Measurements from ENCODE around the gene SKOR1.

SKOR1 gene

DNA sequence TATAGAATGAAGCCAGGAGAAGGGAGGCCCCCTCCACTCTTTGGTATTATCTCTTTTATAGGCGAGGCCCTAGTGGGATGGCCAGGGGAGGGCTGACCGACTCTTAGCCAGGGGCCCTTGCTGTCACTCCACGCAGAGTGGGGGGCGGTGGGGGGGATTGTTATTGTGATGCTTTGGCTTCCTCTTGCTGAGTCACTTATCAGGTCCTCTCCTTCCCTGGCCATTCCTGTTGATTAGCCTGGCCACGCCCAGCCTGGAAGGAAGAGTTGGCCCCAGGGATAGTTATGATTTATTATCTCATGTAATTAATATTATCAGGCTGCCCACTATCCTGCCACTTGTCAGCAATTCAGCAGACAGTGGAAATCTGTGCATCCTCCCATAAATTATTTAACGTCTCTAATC, 25.5 kb upstream of the SKOR1 start:
- TF ChIP-seq, protein P1, sequence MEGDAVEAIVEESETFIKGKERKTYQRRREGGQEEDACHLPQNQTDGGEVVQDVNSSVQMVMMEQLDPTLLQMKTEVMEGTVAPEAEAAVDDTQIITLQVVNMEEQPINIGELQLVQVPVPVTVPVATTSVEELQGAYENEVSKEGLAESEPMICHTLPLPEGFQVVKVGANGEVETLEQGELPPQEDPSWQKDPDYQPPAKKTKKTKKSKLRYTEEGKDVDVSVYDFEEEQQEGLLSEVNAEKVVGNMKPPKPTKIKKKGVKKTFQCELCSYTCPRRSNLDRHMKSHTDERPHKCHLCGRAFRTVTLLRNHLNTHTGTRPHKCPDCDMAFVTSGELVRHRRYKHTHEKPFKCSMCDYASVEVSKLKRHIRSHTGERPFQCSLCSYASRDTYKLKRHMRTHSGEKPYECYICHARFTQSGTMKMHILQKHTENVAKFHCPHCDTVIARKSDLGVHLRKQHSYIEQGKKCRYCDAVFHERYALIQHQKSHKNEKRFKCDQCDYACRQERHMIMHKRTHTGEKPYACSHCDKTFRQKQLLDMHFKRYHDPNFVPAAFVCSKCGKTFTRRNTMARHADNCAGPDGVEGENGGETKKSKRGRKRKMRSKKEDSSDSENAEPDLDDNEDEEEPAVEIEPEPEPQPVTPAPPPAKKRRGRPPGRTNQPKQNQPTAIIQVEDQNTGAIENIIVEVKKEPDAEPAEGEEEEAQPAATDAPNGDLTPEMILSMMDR (IDR thresholded peaks at IDR 0.05; ENCODE audit: low read depth, low read length): no peak
- no peak for DNase-seq (ENCODE audit: extremely low read depth, low read depth)

DNA sequence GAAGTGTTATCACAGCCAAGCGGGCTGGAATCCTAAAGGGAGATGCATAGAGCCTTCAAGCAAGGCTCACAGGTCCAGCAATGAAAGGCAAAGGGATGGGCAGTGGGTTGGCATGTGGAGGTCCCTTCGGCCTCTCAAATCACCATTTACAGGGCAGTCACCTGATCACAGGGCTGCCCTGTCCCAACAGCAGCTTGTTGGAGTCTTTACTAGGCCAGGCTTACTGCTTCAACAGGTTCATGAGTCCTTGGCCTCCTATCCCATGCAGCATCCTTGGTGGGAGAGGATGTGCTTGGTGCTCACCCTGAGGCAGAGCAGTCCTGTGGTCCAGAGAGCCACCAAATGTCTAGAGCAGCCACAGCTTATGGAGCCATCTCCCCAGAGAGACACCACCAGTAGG, 24.2 kb upstream of the SKOR1 start:
- TF ChIP-seq, protein P1 (IDR thresholded peaks at IDR 0.05; ENCODE audit: low read depth, low read length): no peak
- no peak for DNase-seq (ENCODE audit: extremely low read depth, low read depth)

DNA sequence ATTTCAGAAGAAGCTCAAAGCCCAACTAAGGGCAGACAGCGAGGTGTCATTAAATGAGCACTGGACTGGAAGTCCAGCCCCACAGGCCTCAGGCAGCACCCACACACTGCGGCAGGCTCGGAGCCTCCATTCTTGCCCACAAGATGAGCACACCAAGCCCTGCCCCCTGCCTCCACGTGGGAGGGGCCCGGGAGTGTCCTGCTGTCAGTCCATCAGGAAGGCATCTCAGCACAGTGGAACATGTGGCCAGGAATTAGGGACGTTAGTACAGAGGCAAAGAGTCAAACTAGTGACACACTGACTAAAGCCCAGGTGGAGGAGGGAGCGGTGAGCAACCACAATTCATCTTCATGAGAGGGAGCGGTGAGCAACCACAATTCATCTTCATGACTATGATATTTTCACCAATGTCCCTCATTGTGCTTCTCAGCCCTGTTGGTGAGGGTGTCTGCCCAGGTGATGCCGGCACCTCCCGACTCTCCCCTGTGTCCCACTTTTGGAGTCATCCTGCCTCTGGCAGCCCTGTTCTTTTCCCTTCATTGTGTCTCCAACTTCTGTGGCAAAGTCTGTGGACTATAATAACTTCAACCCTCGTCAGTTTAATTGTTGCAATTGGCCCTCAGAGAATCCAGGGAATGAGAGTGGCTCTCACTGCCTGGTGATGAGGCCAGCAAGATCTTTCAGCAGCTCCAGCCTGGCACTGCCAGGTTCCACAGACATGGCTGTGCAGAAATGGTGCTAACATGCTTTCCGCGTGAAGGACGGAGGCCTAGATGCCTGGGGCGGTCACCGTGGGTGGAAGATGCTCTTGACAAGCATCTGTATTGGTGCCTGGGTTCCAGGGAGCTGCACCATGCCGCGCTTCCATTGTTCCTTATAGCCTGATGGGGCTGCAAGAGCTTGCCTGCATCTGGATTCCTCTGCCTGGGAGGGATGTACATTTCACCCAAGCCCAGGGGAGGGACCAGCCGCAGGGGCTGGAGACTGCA, 23.1 kb upstream of the SKOR1 start:
- TF ChIP-seq, protein P1 (IDR thresholded peaks at IDR 0.05; ENCODE audit: low read depth, low read length): no peak
- DNase-seq (ENCODE audit: extremely low read depth, low read depth): no peak

DNA sequence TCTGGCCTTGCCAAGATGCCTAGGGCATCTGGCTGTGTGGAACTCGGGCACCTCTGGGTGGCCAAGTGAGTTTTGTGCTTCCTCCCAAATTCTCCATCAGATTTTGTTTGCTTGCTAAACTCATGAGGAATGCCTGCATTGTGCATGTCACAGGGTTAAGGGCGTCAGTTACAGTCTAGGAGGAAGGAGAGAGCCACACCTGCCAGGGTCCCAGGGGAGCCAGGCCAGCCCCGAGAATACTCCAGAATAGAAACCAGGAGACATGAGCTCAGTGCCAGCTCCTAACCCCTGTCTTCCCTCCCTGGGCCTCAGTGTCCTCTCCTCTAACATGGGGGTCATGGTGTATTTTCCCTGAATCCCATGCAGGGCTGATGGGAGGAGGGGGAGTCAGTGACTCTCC, 22.0 kb upstream of the SKOR1 start:
- TF ChIP-seq, protein P1 (IDR thresholded peaks at IDR 0.05; ENCODE audit: low read depth, low read length): no peak
- no peak for DNase-seq (ENCODE audit: extremely low read depth, low read depth)

DNA sequence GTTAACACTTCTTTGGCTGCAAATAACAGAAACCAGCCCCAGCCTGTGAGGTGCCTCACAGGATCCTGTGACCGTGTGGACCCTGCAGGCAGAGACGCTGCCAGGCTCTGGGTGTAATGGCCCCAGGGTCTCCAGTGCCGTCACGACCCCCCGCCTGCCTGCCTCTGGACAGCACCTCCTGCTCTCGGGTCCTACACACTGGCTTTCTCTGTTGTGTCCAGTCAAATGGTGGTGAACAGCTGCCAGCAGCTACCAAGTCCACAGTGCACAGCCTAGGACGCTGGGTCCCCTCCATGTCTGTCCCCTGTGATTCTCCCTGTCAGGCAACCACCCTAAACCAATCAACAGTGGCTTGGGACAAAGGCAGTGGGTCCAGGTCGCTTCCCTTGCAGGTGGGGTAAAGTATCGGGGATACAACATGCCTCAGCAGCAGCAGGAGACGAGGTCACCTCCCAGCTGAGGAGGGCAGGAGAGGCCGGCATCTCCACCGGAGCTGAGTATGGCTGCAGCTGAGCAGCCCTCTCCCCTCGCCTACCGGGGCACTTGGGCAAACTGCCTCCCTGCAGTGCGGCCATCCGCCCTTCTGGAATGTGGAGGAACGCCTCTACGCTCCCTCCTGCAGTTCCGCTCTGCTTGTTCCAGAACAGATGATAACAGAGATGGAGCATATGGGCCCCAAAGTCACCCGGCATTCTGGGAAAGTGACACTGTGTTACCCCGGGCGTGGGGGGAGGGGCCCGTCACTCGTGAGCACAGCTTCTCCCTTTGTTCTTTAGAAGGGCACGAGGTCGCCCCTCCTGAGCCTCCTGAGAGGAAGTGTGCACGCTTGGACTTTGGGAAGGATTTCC, 21.1 kb upstream of the SKOR1 start:
- TF ChIP-seq, protein P1 (IDR thresholded peaks at IDR 0.05; ENCODE audit: low read depth, low read length): no peak
- DNase-seq (ENCODE audit: extremely low read depth, low read depth): no peak

DNA sequence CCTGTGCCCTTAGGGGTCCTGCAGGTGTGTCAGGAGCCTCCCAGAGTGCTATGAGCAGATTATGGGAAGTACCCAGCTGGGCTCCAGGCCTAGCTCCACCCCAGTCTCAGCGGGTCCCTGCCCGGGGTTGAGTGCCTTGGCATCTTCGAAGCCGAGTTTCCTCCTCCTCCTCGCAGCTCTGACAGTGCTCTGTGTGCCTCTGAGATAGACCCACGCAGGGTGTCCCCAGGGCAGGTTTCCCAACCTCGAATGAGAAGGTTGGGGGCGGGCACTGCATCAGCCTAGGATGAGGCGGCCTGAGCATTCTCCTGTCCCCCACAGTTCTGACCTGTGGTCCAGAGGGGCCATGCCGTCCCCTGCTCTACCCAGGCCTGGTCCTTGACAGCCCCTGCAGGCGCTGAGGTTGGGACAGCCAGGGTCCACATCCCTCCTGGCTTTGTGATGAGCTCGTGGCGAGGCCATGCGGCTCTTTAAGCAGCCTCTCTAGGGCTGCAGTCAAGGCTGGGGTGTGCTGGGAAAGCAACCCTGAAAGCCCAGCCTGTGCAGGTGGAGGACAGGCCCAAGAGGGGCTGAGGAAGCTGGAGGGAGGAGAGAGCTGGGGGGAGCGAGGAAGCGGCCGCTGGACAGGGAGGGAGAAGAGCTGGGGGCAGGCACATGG, 20.2 kb upstream of the SKOR1 start:
- no peak for DNase-seq (ENCODE audit: extremely low read depth, low read depth)
- TF ChIP-seq, protein P1 (IDR thresholded peaks at IDR 0.05; ENCODE audit: low read depth, low read length): no peak

Data from AG09319 (cell line).